DOHH2 (cell line): ENCODE data around the gene CREB5.

ENCODE experiments used
- H3F3A ChIP-seq: fragments of 200-600 bp; sonication (generic), shearing (Covaris generic); 2 replicates; pipeline ENCODE4 v1.6.0; 2016; ENCODE audit warnings: antibody characterized with exemption, mild to moderate bottlenecking; ENCODE audit not compliant: control insufficient read depth, insufficient read depth
- H3K27ac ChIP-seq: fragments of 200-600 bp; sonication (generic); 2 replicates; pipeline ENCODE4 v1.5.1; 2014; ENCODE audit warnings: low read depth, mild to moderate bottlenecking, low read length, moderate library complexity
- H3K27me3 ChIP-seq: fragments of 200-600 bp; sonication (generic); 2 replicates; pipeline ENCODE4 v1.6.1; 2014; ENCODE audit warnings: mild to moderate bottlenecking, low read length, mixed read lengths; ENCODE audit not compliant: control insufficient read depth
- H3K36me3 ChIP-seq: fragments of 200-600 bp; sonication (generic); 2 replicates; pipeline ENCODE4 v1.6.1; 2014; ENCODE audit warnings: mild to moderate bottlenecking, low read length, moderate library complexity, mixed read lengths; ENCODE audit not compliant: control insufficient read depth
- H3K4me1 ChIP-seq: fragments of 200-600 bp; sonication (generic); 2 replicates; pipeline ENCODE4 v1.6.1; 2014; ENCODE audit warnings: mild to moderate bottlenecking, low read length, mixed read lengths; ENCODE audit not compliant: control insufficient read depth
- H3K4me2 ChIP-seq: fragments of 200-600 bp; sonication (generic); 2 replicates; pipeline ENCODE4 v1.6.0; 2014; ENCODE audit warnings: mild to moderate bottlenecking, low read length, moderate library complexity
- H3K4me3 ChIP-seq: fragments of 200-600 bp; sonication (generic); 2 replicates; pipeline ENCODE4 v1.5.1; 2014; ENCODE audit warnings: mild to moderate bottlenecking, low read length, mixed read lengths
- H3K79me2 ChIP-seq: fragments of 200-600 bp; sonication (generic); 2 replicates; pipeline ENCODE4 v1.6.1; 2014; ENCODE audit warnings: mild to moderate bottlenecking, low read length, mixed read lengths; ENCODE audit not compliant: control insufficient read depth
- H3K9me2 ChIP-seq: fragments of 200-600 bp; sonication (generic); replicated peaks from 2 replicates; pipeline ENCODE4 v1.6.1; 2014; ENCODE audit warnings: mild to moderate bottlenecking, low read length, mixed read lengths; ENCODE audit not compliant: control insufficient read depth
- H3K9me3 ChIP-seq: fragments of 200-600 bp; sonication (generic); 2 replicates; pipeline ENCODE4 v1.6.1; 2014; ENCODE audit warnings: antibody characterized with exemption, low read length, mixed read lengths; ENCODE audit not compliant: control insufficient read depth, insufficient read depth
- H4K20me1 ChIP-seq: fragments of 200-600 bp; sonication (generic); 2 replicates; pipeline ENCODE4 v1.6.0; 2014; ENCODE audit warnings: low read depth, mild to moderate bottlenecking, antibody characterized with exemption, low read length, moderate library complexity; ENCODE audit not compliant: control insufficient read depth, insufficient read depth
- CTCF ChIP-seq: fragments of 200-600 bp; sonication (generic); IDR thresholded peaks from one replicate; pipeline ENCODE4 v1.5.1; 2014; ENCODE audit warnings: antibody characterized with exemption, mild to moderate bottlenecking, low read depth, low read length; ENCODE audit not compliant: poor library complexity, severe bottlenecking
- EZH2phosphoT487 ChIP-seq: fragments of 200-600 bp; sonication (generic); IDR thresholded peaks from 2 replicates; pipeline ENCODE4 v1.6.1; 2017; ENCODE audit warnings: borderline replicate concordance, mild to moderate bottlenecking, antibody characterized with exemption, low read length, moderate library complexity, mixed read lengths

Gene CREB5

DNA sequence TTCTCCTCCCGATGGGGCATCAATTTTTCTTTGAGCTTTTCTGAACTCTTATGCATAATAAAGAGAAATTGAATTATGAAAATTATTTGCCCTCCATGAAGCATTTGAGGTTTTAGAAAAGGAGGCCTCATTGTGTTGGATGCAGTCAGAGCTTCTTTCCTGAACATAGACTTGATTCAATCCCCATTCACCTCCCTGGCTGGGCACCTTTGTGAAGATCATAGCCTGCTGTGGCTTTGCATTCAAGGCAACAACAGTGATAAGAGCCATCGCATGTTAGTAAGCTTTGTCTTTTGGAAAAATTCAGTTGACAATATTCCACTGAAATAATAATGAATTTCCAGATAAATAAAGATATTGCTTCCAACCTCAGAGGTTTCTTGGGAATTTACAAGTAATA, 458.8 kb downstream of the CREB5 start:
- no peak overlapping the region for H3K27ac ChIP-seq
- no peaks in the 10 kb centered on the region for H3K36me3 ChIP-seq
- H3K27me3 ChIP-seq = peaks cover 20% of the 10 kb centered on the region
- H3K79me2 ChIP-seq = no peaks in the 10 kb centered on the region
- H4K20me1 ChIP-seq = no peaks in the 10 kb centered on the region
- no peaks in the 10 kb centered on the region for H3K4me1 ChIP-seq
- no peak overlapping the region for H3K4me2 ChIP-seq
- H3K4me3 ChIP-seq = no peak overlapping the region
- no peaks in the 10 kb centered on the region for H3K9me3 ChIP-seq
- TF ChIP-seq EZH2phosphoT487 (no peak), CTCF (no peak)
- H3K9me2 ChIP-seq = no peaks in the 10 kb centered on the region
- H3F3A ChIP-seq = no peaks in the 10 kb centered on the region

DNA sequence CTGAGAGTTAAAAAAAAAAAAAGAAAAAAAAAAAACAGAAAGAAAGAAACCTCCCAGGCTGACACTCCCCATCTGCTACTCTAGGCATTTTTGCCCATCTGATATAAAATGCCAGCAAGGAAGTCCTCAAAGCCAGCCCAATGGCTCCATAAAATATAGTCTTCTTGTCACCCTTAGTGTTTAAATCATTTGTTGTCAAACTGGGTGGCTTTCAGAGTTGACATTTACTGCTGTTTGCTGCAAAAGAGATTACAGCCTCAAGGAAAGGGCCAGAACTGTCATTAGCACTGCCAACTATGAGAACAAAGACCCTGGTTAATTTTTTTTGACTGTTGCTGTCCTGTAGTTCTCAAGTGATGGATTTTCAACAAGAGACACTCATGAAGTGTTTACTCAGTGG, 459.3 kb downstream of the CREB5 start:
- Histone ChIP-seq H3K27ac (no peak overlapping the region), H3K9me3 (no peaks in the 10 kb centered on the region), H3K27me3 (peaks cover 18% of the 10 kb centered on the region), H3K36me3 (no peaks in the 10 kb centered on the region), H3K4me2 (no peak overlapping the region), H3K79me2 (no peaks in the 10 kb centered on the region), H4K20me1 (no peaks in the 10 kb centered on the region), H3K4me1 (no peaks in the 10 kb centered on the region), H3K9me2 (no peaks in the 10 kb centered on the region), H3F3A (no peaks in the 10 kb centered on the region), H3K4me3 (no peak overlapping the region)
- TF ChIP-seq EZH2phosphoT487 (no peak), CTCF (no peak)

DNA sequence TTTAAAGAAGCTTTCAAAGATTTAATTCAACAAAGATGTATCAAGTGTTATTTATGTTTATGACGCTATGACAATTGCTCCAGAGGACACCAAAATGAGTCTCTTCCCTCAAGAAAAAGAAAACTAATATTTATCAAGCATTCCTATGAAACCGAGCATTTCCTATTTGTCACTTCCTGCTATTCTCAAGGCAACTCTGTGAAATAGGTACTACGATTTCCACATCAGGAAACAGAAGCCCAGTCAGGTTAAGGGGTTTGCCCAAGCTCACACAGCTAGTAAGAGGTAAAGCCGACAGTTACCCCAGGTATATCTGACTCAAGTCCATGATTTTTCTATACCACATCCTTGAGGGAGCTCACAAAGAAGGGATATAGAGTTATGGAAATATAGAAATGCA, 459.9 kb downstream of the CREB5 start:
- no peaks in the 10 kb centered on the region for H3K79me2 ChIP-seq
- H3K27ac ChIP-seq = no peak overlapping the region
- no peaks in the 10 kb centered on the region for H3K36me3 ChIP-seq
- no peak for TF ChIP-seq CTCF
- TF ChIP-seq EZH2phosphoT487 = no peak
- no peaks in the 10 kb centered on the region for H4K20me1 ChIP-seq
- H3K9me3 ChIP-seq = no peaks in the 10 kb centered on the region
- H3K9me2 ChIP-seq = no peaks in the 10 kb centered on the region
- H3K27me3 ChIP-seq = peaks cover 18% of the 10 kb centered on the region
- no peak overlapping the region for H3K4me3 ChIP-seq
- no peaks in the 10 kb centered on the region for H3K4me1 ChIP-seq
- H3K4me2 ChIP-seq = no peak overlapping the region
- H3F3A ChIP-seq = no peaks in the 10 kb centered on the region

DNA sequence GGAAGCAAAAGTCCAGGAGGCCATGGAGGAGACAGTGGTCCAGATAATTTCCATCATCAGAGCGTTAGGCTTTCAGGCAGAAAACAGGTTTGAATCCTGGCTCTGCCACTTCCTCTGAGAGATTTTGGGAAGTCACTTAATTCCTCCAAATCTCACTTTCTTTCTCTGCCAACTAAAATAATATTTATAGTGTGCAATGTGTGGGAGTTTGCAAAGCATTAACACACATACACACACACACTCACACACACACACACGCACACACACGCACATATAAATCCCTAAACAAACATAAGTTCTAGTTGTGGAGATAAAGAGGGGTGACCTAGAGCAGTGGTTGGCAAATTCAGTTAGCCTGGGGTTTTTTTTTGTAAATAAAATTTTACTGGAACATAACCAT, 461.0 kb downstream of the CREB5 start:
- H3K36me3 ChIP-seq = no peaks in the 10 kb centered on the region
- H4K20me1 ChIP-seq = no peaks in the 10 kb centered on the region
- no peak overlapping the region for H3K4me2 ChIP-seq
- H3K4me3 ChIP-seq = no peak overlapping the region
- H3F3A ChIP-seq = no peaks in the 10 kb centered on the region
- TF ChIP-seq EZH2phosphoT487 (no peak), CTCF (no peak)
- no peaks in the 10 kb centered on the region for H3K9me3 ChIP-seq
- no peaks in the 10 kb centered on the region for H3K4me1 ChIP-seq
- H3K27me3 ChIP-seq = peaks cover 18% of the 10 kb centered on the region
- no peaks in the 10 kb centered on the region for H3K9me2 ChIP-seq
- H3K79me2 ChIP-seq = no peaks in the 10 kb centered on the region
- no peak overlapping the region for H3K27ac ChIP-seq
